ENCODE results near the gene ZBTB4.
"Not testable (repeated sequence)": the region's sequence is repeated elsewhere in the genome, so short reads cannot be mapped to it uniquely, and the experiment has no call there.

Gene ZBTB4

DNA sequence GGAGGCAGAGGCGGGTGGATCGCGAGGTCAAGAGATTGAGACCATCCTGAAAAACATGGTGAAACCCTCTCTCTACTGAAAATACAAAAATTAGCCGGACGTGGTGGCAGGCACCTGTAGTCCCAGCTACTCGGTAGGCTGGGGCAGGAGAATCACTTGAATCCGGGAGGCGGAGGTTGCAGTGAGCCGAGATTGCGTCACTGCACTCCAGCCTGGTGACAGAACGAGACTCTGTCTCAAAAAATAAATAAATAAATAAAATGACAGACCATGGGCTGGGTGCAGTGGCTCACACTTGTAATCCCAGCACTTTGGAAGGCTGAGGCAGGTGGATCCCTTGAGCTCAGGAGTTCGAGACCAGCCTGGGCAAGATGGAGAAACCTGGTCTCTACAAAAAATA lies 9.6 kb downstream of the ZBTB4 start:
- not testable (repeated sequence) for DNase-seq

DNA sequence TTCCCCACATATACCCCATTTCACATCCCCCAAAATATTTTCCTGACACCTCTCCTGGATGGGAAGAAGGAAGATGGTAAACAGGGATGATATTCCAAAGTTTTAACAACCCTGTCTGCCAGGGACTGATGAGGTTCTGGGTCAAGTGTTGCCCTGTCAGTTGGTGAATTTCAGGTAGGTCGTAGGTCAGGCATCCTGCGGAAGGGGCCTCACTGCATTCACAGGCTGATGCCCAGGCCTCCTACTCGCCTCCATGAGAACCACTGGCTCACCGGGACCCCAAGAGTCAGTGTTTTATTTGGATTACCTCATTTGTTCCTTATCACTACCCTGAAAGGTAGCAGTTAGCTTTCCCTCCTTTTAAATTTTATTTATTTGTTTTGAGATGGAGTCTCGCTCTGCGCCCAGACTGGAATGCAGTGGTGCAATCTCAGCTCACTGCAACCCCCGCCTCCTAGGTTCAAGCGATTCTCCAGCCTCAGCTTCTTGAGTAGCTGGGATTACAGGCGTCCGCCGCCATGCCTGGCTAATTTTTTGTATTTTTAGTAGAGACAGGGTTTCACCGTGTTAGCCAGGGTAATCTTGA lies 10.5 kb downstream of the ZBTB4 start:
- DNase-seq = no peak

DNA sequence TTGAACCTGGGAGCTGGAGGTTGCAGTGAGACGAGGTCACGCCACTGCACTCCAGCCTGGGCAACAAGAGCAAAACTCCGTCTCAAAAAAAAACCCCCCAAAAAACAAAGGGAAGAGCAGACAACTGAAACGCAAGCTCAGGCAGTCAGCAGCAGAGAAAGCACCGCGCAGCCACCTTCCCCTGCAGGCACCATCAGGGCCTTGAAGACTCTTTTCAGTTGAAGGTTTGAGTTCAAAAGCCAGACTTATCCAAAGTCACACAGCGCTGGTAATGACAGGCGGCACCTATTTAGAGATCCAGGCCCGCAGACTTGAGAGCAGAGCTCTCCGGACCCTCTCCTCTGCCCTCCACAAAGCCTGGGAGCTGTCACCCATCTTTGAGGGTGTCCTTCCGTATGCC lies 11.1 kb downstream of the ZBTB4 start:
- no peak for DNase-seq

DNA sequence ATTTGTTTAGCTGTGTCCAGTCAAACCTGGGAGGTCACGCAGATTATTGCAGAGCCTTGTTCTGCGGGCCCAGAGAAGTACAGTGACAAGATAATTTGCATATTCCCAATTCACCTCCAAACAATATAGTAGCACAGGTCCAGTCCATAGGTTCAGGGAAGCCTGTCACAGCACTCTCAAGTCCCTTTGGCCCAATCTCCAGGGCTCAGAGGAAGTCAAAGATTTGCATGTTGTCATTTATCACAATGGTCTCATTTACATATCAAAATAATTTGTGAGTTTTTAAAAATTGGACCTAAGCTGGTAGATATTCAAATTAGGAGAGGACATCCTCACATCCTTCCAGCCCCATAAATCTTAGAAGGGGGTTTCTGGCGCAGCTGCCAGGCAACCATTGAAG lies 11.9 kb downstream of the ZBTB4 start:
- DNase-seq = no peak

DNA sequence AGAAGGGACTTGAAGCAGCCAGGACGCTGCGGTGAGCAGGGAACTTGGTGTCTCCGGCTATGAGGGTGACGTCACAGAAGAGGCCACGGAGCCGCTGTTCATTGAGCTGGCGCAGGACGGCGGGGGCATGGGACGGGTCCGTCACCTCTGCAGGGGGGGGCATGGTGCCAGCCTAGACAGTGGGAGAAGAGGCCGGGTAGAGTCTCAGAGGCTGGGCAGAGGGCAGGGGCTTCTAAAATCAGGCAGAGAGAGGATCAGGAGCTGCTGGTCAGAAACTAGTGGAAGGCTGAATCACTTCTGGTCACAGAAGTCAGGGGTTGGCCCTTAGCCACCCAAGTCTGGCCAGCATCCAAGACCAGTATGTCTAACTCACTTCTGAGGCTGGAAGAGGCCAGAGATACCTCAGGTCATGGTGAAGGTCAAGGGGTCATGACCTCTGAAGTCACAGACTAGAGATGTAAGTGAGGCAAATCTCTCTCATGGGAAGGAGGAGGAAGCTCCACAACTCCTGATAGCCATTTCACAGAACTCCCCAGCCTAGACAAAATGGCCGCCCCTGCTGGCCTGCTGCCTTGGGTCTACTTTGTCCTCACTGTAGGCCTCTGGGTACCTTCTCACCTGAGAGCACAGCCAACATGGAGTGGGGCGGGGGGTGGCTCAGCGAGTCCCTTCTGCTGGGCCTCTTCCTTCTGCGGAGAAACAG lies 12.6 kb downstream of the ZBTB4 start:
- no peak for DNase-seq

DNA sequence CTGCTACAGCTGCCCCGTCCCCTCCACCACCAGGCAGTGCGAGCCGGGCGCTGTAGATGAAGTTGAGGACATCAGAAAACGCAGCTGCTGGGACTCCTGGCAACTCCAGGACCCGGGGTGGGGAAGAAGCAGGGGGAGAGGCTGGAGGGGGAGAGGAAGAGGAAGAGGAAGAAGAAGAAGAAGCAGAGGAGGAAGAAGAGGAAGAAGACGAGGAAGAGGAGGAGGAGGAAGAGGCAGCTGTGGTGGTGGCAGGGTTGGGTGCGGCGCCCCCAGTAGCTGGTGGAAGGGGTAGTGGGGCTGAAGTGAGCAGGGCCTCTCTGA lies 13.2 kb downstream of the ZBTB4 start:
- DNase-seq = no peak

DNA sequence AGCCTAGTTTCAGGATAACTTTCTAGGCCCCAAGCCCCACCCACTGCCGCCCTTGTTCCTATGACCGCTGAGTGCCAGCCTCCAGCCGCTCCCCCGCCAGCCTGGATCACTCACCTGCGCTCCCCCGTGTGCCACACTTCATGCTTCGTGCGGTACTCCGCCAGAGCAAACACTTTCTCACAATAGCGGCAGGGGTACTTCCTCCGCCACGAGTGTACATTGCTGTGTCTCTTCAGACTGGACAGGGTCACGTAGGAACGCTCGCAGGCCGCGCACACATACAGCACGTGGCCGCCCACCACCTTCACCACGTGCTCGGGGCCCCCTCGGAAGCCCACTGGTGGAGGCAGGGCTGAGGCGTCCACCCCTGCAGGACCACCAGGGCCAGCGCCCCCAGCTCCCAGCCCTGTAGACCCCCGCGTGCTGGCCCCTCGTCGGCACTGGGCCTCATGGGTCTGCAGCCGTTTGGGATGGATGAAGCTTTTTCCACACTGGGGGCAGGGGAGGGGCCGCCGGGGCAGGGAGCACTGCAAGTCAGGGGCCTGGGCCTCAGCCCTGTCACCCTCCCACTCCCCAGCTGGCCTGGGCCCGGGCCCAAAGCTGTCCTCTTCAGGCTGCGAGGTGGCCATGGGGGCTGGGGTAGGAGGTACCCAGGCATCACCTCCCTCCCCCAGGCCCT lies 13.7 kb downstream of the ZBTB4 start:
- no peak for DNase-seq

DNA sequence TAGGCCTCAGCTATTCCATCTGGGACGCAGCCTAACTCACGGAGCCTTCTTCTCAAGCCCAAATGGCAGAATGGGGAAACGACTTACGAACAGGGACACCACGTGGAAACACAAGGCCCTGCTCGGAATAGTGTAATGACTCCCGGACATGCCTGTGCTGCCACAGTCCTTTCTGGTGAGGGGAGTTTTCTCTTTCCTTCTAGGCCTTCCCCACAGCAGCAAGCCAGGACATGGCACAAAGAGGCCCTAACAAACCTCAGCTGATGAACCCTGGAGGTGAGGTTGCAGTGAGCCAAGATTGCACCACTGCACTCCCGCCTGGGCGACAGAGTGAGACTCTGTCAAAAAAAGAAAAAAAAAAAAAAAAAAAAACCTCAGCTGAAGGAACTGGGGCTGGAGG lies 15.3 kb downstream of the ZBTB4 start:
- no peak for DNase-seq

DNA sequence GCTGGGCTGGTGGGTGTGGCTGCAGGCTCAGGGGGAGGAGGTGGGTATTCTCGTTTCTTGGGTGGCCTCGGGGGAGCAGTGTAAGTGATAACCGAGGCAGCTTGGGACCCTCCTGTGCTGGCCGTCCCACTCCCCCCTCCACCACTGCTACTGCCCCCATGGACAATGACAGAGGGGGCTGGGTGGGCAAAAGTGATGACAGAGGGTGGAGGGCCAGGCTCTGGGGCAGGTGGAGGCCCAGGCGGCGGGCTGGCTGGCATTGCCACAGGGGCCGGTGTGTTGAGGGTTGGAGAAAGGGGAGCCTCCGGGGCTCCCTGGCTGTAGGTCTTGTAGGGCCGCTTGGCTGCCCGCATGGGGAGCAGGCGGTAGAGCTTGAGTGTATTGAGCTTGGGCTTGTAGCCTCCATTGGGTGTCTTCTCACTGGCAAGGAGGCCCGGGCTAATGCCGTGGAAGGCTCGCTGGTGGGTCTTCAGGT lies 16.0 kb downstream of the ZBTB4 start:
- DNase-seq = no peak

DNA sequence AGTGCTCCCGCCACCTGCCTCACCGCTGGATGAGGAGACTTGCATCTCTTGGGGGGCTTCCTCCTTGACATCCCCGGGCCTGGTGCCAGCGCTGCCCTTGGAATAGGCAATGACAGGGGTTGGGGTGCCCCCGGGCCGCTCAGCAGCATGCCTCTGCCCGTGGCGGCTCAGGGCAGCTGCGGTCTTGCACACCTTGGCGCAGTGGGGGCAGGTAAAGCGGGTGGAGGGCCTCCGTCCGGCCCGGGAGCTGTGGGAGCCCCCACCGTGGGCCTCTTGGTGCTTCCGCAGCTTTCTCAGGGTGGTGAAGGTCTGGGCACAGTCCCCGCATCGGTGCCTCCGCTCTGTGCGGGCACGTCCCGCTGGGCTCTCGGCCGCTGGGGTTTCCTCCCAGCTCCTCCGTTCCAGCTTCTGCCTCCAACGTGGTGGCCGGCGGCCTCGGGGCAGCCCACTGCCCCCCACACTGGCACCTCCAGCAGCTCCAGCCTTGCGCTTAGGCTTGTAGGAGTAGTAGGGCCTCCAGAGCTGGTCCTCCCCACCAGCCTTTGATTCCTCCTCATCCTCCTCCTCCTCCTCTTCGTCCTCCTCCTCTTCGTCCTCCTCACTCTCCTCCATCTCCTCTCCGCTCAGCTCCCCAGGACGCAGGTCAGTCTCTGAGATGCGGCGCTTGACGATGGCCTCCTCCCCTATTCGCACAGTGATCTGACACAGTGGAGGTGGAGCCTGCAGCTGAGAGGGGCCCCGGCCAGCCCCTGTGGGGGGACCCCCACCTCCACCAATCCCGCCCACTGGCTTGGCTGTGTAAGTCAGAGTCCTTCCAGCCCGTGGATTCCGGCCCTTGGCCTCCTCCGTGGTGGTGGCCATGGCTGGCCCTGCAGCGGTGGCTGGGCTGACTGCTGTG lies 16.7 kb downstream of the ZBTB4 start:
- DNase-seq = no peak

DNA sequence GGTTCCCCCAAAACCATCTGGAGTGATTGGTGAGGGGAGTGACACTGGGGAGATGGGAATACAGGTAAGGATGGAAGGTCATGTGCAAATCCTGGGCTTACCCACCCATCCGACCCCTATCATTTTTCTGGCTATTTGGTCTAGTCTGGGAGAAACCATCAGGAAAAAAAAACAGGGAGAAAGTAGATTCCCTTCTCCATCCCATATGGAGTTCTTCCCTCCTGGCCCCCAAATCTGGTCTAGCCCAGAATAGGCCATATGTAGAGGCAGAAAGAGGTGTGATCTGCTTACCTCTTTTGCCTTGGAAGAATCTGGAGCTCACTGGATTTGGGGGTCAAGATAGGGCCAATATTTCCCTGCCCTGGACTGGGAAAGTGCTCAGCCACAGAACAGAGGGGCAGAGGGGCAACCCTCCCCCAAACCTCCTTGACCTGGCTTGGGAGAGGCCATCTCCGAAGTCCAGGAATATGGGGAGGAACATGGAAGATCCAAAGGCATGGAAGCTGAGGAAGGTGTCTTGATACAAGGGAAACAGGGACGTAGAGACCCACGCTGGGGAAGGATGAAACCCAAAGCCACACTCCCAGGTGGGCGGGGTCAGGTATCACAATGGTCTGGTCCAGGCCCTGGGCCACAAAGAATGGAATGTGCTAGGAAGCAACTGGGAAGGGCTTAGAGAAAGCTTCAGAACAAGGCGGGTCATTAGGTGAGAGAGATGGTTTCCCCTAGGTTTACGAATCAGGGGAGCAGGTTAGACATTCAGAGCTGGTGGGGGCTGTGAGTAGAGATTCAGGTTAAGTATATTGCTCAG lies 18.4 kb downstream of the ZBTB4 start:
- DNase-seq = no peak

DNA sequence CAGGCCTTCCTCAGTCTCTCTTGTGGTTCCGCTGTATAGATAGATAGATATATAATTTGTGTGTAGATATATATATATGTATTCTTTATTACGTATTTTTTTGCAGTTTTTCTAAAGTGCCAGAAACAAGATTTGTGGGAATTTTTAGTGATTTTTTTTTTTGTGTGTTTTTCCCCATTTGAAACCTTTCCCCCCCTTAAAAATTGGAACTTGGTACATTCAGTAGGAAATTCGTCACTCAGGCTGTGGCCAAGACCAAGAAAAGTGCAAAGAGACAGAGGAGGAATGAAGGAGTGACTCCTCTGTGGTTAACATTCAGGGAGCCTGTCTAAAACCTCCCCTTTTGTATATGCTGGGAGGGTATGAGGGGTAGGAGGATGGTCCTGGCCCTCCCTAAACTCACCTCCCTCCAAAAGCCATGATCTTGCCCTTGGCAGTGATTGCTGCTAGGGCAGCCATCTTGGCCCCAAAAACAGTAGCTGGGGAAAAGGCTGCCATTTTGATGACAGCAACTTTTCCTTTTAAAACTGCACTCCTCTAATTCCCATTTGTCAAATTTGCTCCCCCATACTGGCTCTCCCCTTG lies 19.4 kb downstream of the ZBTB4 start:
- DNase-seq = no peak

DNA sequence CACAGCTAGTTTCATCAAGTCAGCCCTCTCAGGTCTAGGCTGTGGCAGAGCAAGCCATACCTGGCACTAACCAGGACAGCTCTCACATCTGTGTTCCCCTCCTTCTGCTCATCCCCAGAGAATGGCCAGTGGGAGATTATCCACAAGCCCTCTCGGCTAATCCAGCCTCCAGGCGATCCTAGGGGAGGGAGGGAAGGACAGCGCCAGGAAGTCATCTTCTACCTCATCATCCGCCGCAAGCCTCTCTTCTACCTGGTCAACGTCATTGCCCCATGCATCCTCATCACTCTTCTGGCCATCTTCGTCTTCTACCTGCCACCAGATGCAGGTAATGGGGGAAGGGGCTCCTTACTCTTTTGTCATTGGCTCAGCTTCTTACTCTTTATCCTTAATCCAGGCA lies 31.0 kb downstream of the ZBTB4 start:
- no peak for DNase-seq

DNA sequence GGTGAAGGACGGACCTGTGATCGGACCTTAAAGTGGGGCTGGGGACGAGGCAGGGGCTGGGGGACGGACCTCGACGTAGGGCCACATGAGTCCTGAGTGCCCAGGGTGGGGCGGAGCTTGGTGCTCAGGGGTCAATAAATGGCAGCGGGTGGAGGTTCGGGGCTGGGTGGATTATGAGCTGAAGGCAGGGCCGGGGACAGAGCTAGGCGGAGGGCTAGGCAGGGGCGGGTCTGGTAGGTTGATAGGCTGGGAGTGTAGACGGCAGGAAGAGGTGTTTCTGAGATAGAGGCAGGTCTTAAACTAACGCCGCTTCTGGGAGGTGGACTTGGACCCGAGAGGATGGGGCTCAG lies 33.8 kb downstream of the ZBTB4 start:
- peak in 1 of 2 experiments; percentile 41 for DNase-seq

DNA sequence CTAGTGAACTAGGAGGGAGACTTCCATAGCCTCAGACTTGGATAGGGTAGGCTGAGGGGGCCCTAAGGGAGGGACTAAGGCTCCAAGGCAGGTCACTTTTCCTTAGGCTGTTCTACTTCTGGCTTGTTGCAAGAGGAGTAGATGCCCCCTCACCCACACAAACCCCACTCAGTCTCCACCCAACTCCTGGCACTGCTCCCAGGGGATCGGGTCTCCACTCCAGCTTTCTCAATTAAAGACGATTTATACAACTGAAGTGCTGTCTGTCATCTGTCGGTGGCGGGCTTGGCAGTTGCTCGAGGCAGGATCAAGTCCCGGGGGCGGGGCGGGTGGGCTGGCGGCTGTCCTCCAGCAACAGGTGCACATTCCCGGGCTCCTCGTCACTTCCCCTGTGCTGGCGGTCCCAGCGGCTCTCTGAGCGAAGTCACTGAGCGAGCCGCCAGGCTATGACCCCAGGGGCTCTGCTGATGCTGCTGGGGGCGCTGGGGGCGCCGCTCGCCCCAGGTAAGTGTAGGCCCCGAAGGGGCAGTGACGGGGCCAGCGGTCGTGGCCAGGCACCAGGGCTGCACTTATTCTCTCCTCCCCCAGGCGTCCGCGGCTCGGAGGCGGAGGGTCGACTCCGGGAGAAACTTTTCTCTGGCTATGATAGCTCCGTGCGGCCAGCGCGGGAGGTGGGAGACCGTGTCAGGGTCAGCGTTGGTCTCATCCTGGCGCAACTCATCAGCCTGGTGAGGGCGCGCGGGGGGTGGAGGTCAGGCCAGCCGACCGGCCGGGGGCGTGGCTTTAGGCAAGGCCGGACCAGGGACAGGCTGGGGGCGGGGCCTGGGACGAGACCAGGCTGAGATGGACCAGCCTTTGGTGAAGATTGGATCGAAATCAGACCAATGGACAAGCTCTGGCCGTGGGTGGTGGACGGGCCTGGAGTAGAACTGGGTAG lies 34.5 kb downstream of the ZBTB4 start, which contains the start of gene CHRNB1:
CHRNB1 (plus strand) TSS at position 380 of the 937 bp plus-strand sequence; CDS start at position 447, 67 bp downstream.
- peak in 1 of 2 experiments; percentile 28 for DNase-seq

DNA sequence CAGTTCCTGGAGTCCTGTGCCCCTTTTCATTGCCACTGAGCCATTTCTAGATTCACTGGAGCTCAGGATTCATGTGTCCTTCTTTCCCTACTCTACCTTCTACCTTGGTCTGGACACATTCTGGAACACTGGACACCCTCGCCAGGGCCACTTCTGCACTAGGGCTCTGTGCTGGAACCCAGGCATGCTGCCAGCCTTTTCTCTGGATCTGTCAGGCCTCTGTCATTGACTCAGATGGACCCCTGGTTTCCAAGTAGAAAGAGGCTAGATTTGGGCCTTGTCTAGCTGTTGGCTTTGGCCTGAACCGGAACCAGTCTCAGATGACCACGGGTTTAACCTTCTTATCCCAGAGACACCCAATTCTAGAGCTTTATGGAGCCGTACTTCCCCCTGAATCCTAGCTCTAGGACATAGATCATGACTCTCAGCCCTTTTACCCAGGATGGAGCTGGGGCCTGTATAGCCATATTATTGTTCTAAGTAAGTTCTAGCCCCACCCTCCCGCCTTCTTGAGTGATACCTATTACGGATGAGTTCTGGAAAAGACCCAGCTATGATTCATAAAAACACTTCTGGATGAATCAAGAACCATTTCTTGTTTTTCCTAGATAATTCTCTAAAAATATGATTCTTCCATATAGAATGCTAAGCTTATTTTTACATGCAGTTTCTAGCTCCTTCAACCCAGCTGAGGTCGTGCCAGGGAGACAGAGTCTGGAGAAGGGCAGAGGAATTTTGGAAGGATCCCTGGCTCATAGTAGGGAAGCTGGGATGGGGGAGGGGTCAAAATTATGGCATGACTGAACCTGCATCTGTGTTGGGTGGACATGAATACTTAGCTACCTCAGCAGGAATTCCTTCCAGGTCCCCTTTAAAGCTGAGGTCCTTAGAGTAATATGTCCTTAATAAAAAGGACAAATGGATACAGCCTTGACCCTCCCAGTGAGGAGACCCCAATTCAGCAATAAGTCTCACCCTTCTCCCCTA lies 35.6 kb downstream of the ZBTB4 start:
- DNase-seq = no peak

DNA sequence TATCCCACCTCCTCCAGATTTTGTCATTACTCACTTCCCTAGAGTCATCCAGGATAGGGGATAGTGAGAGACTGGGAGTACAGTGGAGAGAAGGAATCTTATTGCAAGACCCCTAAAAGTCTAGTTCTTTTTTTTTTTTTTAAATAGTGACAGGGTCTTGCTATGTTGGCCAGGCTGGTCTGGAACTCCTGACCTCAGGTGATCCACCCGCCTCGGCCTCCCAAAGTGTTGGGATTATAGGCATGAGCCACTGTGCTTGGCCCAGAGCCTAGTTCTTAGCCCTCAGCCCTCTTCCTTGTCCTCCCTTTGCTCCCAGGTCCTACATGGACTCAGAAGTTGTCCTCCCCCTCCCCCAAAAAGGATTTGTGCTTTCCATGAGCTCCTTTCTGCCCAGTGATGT lies 37.3 kb downstream of the ZBTB4 start:
- no peak for DNase-seq

DNA sequence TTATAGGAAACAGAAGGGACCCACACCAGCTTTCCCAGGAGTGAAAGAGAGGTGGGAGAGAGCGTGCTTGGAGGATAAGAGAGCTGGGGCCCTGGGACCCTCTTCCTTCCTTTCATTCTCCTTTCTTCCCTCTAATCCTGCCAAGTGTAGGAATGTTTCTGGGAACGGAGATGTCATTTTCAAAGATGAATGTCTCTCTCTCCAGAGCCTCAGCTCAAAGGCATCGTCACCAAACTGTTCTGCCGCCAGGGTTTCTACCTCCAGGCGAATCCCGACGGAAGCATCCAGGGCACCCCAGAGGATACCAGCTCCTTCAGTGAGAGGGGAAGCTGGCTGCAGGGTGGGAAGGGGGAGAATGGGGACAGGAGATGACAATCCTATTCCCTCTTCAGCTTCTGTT lies 38.2 kb downstream of the ZBTB4 start:
- no peak for DNase-seq

DNA sequence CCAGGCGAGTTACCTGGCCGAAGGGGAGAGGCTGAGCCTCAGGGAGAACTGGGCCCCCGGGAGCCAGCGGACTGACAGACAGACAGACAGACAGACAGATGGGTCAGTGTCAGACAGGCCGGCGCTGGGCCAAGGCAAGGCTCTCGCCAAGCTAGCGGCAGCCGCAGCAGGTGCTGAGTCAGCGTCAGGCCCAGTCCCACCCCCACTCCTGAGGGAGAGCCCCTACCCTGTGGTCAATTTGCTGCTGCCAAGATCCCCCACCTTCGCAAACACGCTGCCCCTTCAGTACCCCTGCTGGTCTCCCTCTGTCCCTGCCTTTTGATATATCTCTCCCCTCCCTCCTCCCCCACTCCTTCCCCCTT lies 38.6 kb downstream of the ZBTB4 start:
- peak; percentile 39 to 58 for DNase-seq
